Liver (tissue), 9 donors: ENCODE measurements around the gene CD2. TPM values are rescaled to one million over a fixed set of nuclear protein-coding genes. Genes with fewer than 3 reads are reported as not detected.

Experiments
- DNase-seq: peaks from one replicate; pipeline ENCODE4 v3.0.0-alpha.2; 2017; ENCODE audit warnings: low spot score
- H3K27ac ChIP-seq, 2 donors: one replicate each; pipeline ENCODE4 v1.7.0; 2013; ENCODE audit warnings: inconsistent platforms in 2 of 2, low read length in 2 of 2, control low read depth in 1 of 2, low read depth in 1 of 2, mild to moderate bottlenecking in 1 of 2
- H3K27me3 ChIP-seq, 4 donors: one replicate each; pipeline versions ENCODE4 v1.6.1 to v1.7.0; 2013; ENCODE audit warnings: low read length in 3 of 4, inconsistent platforms in 1 of 4, mild to moderate bottlenecking in 1 of 4, moderate library complexity in 1 of 4; ENCODE audit not compliant: control insufficient read depth in 4 of 4, insufficient read depth in 4 of 4
- H3K36me3 ChIP-seq, 4 donors: one replicate each; pipeline versions ENCODE4 v1.6.1 to v1.7.0; 2013; ENCODE audit warnings: low read length in 3 of 4, mild to moderate bottlenecking in 3 of 4, low read depth in 1 of 4, moderate library complexity in 1 of 4; ENCODE audit not compliant: control insufficient read depth in 4 of 4, insufficient read depth in 3 of 4
- H3K4me1 ChIP-seq, 4 donors: one replicate each; pipeline versions ENCODE4 v1.6.1 to v1.7.0; 2013; ENCODE audit warnings: low read length in 3 of 4, mild to moderate bottlenecking in 3 of 4, moderate library complexity in 1 of 4; ENCODE audit not compliant: control insufficient read depth in 4 of 4, insufficient read depth in 4 of 4
- H3K4me3 ChIP-seq, 3 donors: one replicate each; pipeline versions ENCODE4 v1.6.1 to v1.7.0; 2013; ENCODE audit warnings: low read length in 3 of 3, control low read depth in 1 of 3, low read depth in 1 of 3, mild to moderate bottlenecking in 1 of 3
- H3K9ac ChIP-seq, 2 donors: one replicate each; pipeline ENCODE4 v1.7.0; 2013; ENCODE audit warnings: low read length in 2 of 2, mild to moderate bottlenecking in 2 of 2, moderate library complexity in 2 of 2, control low read depth in 1 of 2, low read depth in 1 of 2
- H3K9me3 ChIP-seq, 4 donors: one replicate each; pipeline versions ENCODE4 v1.6.1 to v1.7.0; 2013; ENCODE audit warnings: low read length in 3 of 4; ENCODE audit not compliant: control insufficient read depth in 4 of 4
- ATF3 ChIP-seq: IDR thresholded peaks from 2 replicates; pipeline ENCODE4 v1.6.1; 2016; ENCODE audit warnings: antibody characterized with exemption
- CTCF ChIP-seq: fragments of 150-350 bp; IDR thresholded peaks from 2 replicates; pipeline ENCODE4 v1.5.1; 2017; ENCODE audit warnings: improper control_type of control experiment, low read depth, low read length; ENCODE audit not compliant: missing input control
- FOXA1 ChIP-seq: IDR thresholded peaks from 2 replicates; pipeline ENCODE4 v1.6.1; 2016; ENCODE audit warnings: antibody characterized with exemption
- FOXA2 ChIP-seq: IDR thresholded peaks from 2 replicates; pipeline ENCODE4 v1.6.1; 2016; ENCODE audit warnings: antibody characterized with exemption
- GABPA ChIP-seq, 2 donors: IDR thresholded peaks in 1 of 2; conservative IDR thresholded peaks in 1 of 2; 2 replicates each; pipeline ENCODE4 v1.6.1; 2016; ENCODE audit warnings: antibody characterized with exemption in 2 of 2, mild to moderate bottlenecking in 1 of 2, moderate library complexity in 1 of 2
- HNF4A ChIP-seq, 2 donors: conservative IDR thresholded peaks; 2 replicates each; pipeline ENCODE4 v1.6.1; 2016; ENCODE audit warnings: antibody characterized with exemption in 2 of 2, mild to moderate bottlenecking in 2 of 2
- HNF4G ChIP-seq: IDR thresholded peaks from 2 replicates; pipeline ENCODE4 v1.6.1; 2016; ENCODE audit warnings: antibody characterized with exemption
- JUND ChIP-seq, 2 donors: IDR thresholded peaks; 2 replicates each; pipeline ENCODE4 v1.6.1; 2016; ENCODE audit warnings: antibody characterized with exemption in 2 of 2
- NR2F2 ChIP-seq: IDR thresholded peaks from 2 replicates; pipeline ENCODE4 v1.6.1; 2016; ENCODE audit warnings: antibody characterized with exemption
- RAD21 ChIP-seq, 2 donors: IDR thresholded peaks; 2 replicates each; pipeline ENCODE4 v1.6.1; 2016; ENCODE audit warnings: antibody characterized with exemption in 2 of 2, mild to moderate bottlenecking in 2 of 2
- REST ChIP-seq: IDR thresholded peaks from 2 replicates; pipeline ENCODE4 v1.6.1; 2016; ENCODE audit warnings: antibody characterized with exemption, mild to moderate bottlenecking
- RXRA ChIP-seq, 2 donors: IDR thresholded peaks; 2 replicates each; pipeline ENCODE4 v1.6.1; 2017 to 2018; ENCODE audit warnings: antibody characterized with exemption in 2 of 2, mild to moderate bottlenecking in 1 of 2
- SP1 ChIP-seq: IDR thresholded peaks from 2 replicates; pipeline ENCODE4 v1.6.1; 2018; ENCODE audit warnings: antibody characterized with exemption, mild to moderate bottlenecking
- TAF1 ChIP-seq: conservative IDR thresholded peaks from 2 replicates; pipeline ENCODE4 v1.6.1; 2016; ENCODE audit warnings: antibody characterized with exemption, mild to moderate bottlenecking
- YY1 ChIP-seq: IDR thresholded peaks from 2 replicates; pipeline ENCODE4 v1.6.1; 2016; ENCODE audit warnings: antibody characterized with exemption, mild to moderate bottlenecking
- ZBTB33 ChIP-seq: IDR thresholded peaks from 2 replicates; pipeline ENCODE4 v1.6.1; 2016; ENCODE audit warnings: antibody characterized with exemption
- WGBS: extraction: QIAGEN DNeasy Blood & Tissue Kit; methylation state at CpG from one replicate; pipeline ENCODE4 v1.1.7; 2013; 5-methylcytosine and 5-hydroxymethylcytosine counted together
- polyA plus RNA-seq, 2 donors: library from polyadenylated mRNA; stranded (reverse) in 1 of 2; unstranded in 1 of 2; fragments of 200-250 nt in 1 of 2; fragments of >200 nt in 1 of 2; fragmentation: Nextera tagmentation in 1 of 2; extraction: Ambion mirVana in 1 of 2; gene quantifications; one replicate each; pipeline versions ENCODE4 v1.2.1 to v1.2.3, GENCODE V29; 2013 to 2015
- total RNA-seq, 2 donors: library from RNA; depleted of rRNA; stranded (reverse); fragments of >200 nt; gene quantifications; one replicate each; pipeline ENCODE4 v1.2.3, GENCODE V29; 2014
- donor health status: healthy.
- donor health status: healthy.
- donor health status: healthy.
- donor health status: healthy.
- donor health status: healthy.

The CD2 gene
- total and polyA plus RNA-seq, 4 donors, result 0.28 to 1.5 (median 0.89) TPM

GRCh38 chr1:116768416-116769103 is 14.3 kb downstream of the CD2 start:
- no peak for TF ChIP-seq RAD21 (IDR thresholded peaks at IDR 0.05)
- no peak for TF ChIP-seq RXRA (IDR thresholded peaks at IDR 0.05)
- no peak for TF ChIP-seq GABPA (IDR thresholded peaks at IDR 0.05 in 1 of 2, conservative IDR thresholded peaks at IDR 0.05 in 1 of 2)
- no peak for TF ChIP-seq FOXA1
- TF ChIP-seq ZBTB33, result no peak
- TF ChIP-seq FOXA2, result no peak
- TF ChIP-seq REST, result no peak
- no peak for TF ChIP-seq YY1
- no peak for TF ChIP-seq NR2F2
- no peak for TF ChIP-seq TAF1
- TF ChIP-seq SP1, result no peak
- no peak for TF ChIP-seq ATF3
- no peak for TF ChIP-seq HNF4A (conservative IDR thresholded peaks at IDR 0.05)
- TF ChIP-seq JUND (IDR thresholded peaks at IDR 0.05), result no peak
- no peaks in the 10 kb centered on the region for H3K27me3 ChIP-seq
- H3K4me1 ChIP-seq, result peaks cover 3 to 6% (median 4%) of the 10 kb centered on the region in 4 donors
- DNase-seq, result no peak
- no peak overlapping the region for H3K4me3 ChIP-seq
- H3K9me3 ChIP-seq, result no peaks in the 10 kb centered on the region
- no peak overlapping the region for H3K9ac ChIP-seq
- 89% methylated on average over 13 of the region's 13 CpGs for WGBS
- H3K36me3 ChIP-seq, result no peaks in the 10 kb centered on the region
- no peak overlapping the region for H3K27ac ChIP-seq

- no peaks in the 10 kb centered on the region for H3K36me3 ChIP-seq
- WGBS, result 77% methylated on average over 6 of the region's 6 CpGs
- TF ChIP-seq REST, result no peak
- no peak for TF ChIP-seq HNF4A (conservative IDR thresholded peaks at IDR 0.05)
- TF ChIP-seq HNF4G, result no peak
- TF ChIP-seq NR2F2, result no peak
- TF ChIP-seq CTCF, result no peak
- no peak for TF ChIP-seq FOXA1
- TF ChIP-seq JUND (IDR thresholded peaks at IDR 0.05), result no peak
- TF ChIP-seq YY1, result no peak
- no peak for TF ChIP-seq ZBTB33
- TF ChIP-seq TAF1, result no peak
- TF ChIP-seq FOXA2, result no peak
- no peak overlapping the region for H3K4me3 ChIP-seq
- H3K9me3 ChIP-seq, result peaks cover 0 to 2% (median 0%) of the 10 kb centered on the region in 4 donors
- no peak for DNase-seq
- no peak overlapping the region for H3K27ac ChIP-seq
- no peak overlapping the region for H3K9ac ChIP-seq
- no peaks in the 10 kb centered on the region for H3K27me3 ChIP-seq
- H3K4me1 ChIP-seq, result peaks cover 0 to 3% (median under 1%) of the 10 kb centered on the region in 4 donors
Measured at GRCh38 chr1:116769104-116769452, 14.8 kb downstream of the CD2 start.
